Measurements from ENCODE around the gene PIGBOS1.
"Not testable (repeated sequence)": the region's sequence is repeated elsewhere in the genome, so short reads cannot be mapped to it uniquely, and the experiment has no call there.

The PIGBOS1 gene

DNA sequence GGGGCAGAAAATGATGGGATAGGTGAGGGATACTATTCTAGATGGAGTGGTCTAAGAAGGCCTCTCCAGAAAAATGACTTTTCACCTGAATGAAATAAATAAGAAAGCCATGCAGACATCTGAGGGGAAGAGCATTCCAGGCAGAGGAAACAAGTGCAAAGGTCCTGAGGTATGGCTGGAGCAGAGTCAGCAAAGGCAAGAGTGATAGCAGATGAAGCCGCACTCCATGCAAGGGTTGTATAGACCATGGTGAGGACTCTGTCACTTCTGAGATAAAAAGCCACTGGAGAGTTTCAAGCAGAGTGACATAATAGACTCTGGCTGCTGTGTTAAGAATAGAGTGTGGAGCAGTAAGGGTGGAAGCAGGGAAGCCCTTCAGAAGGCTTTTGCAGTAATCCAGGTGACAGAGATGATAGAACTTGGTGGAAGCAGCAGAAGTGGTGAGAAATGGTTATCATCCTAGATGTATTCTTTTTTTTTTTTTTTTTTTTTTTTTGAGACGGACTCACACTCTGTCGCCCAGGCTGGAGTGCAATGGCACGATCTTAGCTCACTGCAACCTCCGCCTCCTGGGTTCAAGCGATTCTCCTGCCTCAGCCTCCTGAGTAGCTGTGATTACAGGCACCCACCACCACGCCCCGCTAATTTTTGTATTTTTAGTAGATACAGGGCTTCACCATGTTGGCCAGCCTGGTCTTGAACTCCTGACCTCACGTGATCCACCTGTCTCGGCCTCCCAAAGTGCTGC, 32.3 kb downstream of the PIGBOS1 start:
- not testable (repeated sequence) for H3K9me3 Mint-ChIP-seq; H3K4me3 Mint-ChIP-seq; DNase-seq; H3K27me3 Mint-ChIP-seq; ATAC-seq (replicated peaks); H3K27ac Mint-ChIP-seq
- H3K4me1 Mint-ChIP-seq, result peaks cover 44 to 76% of the 10 kb centered on the region in 2 donors
- H3K36me3 Mint-ChIP-seq, result peaks cover 6 to 29% of the 10 kb centered on the region in 2 donors

- ATAC-seq (replicated peaks) (no peak), DNase-seq (no peak)
- Mint-ChIP-seq H3K9me3 (no peaks in the 10 kb centered on the region), H3K27ac (no peak overlapping the region), H3K27me3 (no peaks in the 10 kb centered on the region), H3K4me1 (peaks cover 53 to 91% of the 10 kb centered on the region in 2 donors), H3K4me3 (no peak overlapping the region), H3K36me3 (peaks cover 6 to 43% of the 10 kb centered on the region in 2 donors)
Measured at GRCh38 chr15:55284426-55284825, 34.5 kb downstream of the PIGBOS1 start.

DNA sequence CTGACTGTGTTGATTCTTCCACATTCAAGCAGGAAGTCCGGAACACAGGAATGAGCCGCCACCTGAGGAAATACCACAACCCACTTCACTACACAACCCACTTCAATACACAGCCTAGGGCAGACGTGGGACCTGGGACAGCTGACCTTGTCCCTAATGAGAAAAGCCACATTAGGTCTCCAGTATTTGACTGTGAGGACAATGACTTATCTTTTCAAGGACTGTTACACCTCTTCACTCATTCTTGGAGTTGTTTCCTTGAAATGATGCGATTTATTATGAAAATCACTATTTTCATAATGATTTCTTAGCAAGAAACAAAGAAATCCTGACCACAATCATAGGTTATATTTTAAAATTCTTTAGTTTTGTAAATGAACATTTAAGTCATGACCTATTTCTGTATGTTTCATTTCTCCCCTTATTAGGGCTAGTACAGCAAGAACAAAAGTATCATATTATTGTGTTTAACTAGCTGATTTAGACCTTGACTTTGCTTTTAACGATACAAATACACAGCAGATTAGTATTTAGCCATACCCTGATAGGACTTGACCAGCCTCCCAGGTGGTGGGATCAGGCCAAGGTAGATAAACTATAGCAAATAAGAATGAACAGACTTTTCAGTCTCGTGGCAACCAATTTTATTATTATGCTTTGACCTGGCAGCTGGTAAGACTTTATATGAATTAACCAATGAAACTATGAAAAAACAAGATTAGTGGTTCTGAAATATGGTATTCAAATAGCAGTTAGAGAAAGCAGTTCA, 35.4 kb downstream of the PIGBOS1 start:
- Mint-ChIP-seq H3K36me3 (peaks cover 6 to 43% of the 10 kb centered on the region in 2 donors), H3K9me3 (no peaks in the 10 kb centered on the region), H3K4me3 (no peak overlapping the region), H3K27me3 (no peaks in the 10 kb centered on the region), H3K27ac (no peak overlapping the region), H3K4me1 (peaks cover 59 to 93% of the 10 kb centered on the region in 2 donors)
- DNase-seq, result no peak
- no peak for ATAC-seq (replicated peaks)

- peaks cover 58 to 87% of the 10 kb centered on the region in 2 donors for H3K4me1 Mint-ChIP-seq
- no peak for ATAC-seq (replicated peaks)
- H3K27me3 Mint-ChIP-seq, result no peaks in the 10 kb centered on the region
- H3K36me3 Mint-ChIP-seq, result peaks cover 6 to 43% of the 10 kb centered on the region in 2 donors
- no peak for DNase-seq
- H3K9me3 Mint-ChIP-seq, result no peaks in the 10 kb centered on the region
- H3K4me3 Mint-ChIP-seq, result no peak overlapping the region
- peak overlapping the region; percentile 86 for H3K27ac Mint-ChIP-seq
Measured at GRCh38 chr15:55282284-55282833, 36.6 kb downstream of the PIGBOS1 start.

GRCh38 chr15:55281517-55282228, 37.2 kb downstream of the PIGBOS1 start:
- Mint-ChIP-seq H3K4me1 (peaks cover 61 to 90% of the 10 kb centered on the region in 2 donors), H3K27ac (peak overlapping the region; percentile 3), H3K27me3 (no peaks in the 10 kb centered on the region), H3K4me3 (no peak overlapping the region), H3K36me3 (peaks cover 6 to 39% of the 10 kb centered on the region in 2 donors), H3K9me3 (no peaks in the 10 kb centered on the region)
- no peak for DNase-seq
- ATAC-seq (replicated peaks), result no peak

DNA sequence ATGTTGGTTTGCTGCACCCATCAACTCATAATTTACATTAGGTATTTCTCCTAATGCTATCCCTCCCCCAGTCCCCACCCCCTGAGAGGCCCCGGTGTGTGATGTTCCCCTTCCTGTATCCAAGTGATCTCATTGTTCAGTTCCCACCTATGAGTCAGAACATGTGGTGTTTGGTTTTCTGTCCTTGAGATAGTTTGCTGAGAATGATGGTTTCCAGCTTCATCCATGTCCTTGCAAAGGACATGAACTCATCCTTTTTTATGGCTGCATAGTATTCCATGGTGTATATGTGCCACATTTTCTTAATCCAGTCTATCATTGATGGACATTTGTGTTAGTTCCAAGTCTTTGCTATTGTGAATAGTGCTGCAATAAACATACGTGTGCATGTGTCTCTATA, 38.3 kb downstream of the PIGBOS1 start:
- not testable (repeated sequence) for DNase-seq; H3K27me3 Mint-ChIP-seq; H3K9me3 Mint-ChIP-seq; ATAC-seq (replicated peaks); H3K4me3 Mint-ChIP-seq; H3K27ac Mint-ChIP-seq
- Mint-ChIP-seq H3K4me1 (peaks cover 54 to 86% of the 10 kb centered on the region in 2 donors), H3K36me3 (peaks cover 6 to 29% of the 10 kb centered on the region in 2 donors)

DNA sequence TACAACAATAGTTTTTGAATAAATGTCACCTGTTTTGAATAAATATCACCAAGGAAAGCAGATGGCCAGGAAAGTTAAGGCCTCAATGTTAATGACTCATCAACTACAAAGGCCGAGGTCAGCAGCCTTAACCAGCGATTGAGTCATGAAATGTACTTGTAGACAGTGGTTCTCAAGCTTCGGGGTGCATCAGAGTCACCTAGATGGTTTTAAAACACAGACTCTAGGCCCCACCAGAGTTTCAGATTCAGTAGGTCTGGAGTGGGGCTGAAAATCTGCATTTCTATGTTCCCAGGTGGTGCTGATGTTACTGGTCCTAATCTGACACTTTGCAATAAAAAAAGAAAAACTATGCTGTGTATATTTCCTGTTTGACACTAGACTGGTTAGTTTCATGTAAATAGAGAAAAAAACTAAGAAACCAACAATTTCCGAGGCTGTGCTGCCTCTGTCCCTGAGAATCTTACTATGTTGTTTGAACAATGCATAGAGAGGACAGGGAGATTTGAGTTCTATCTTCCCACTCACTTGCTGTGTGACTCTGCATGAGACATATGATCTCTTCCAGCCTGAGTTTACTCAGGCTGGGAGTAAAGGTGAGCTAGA, 39.1 kb downstream of the PIGBOS1 start:
- H3K9me3 Mint-ChIP-seq, result no peaks in the 10 kb centered on the region
- peak; percentile 20 for DNase-seq
- peaks cover 54 to 84% of the 10 kb centered on the region in 2 donors for H3K4me1 Mint-ChIP-seq
- ATAC-seq (replicated peaks), result peak; percentile 70 to 71
- H3K4me3 Mint-ChIP-seq, result peak overlapping the region in 1 of 2 donors; percentile 25
- no peaks in the 10 kb centered on the region for H3K27me3 Mint-ChIP-seq
- peaks cover 6 to 29% of the 10 kb centered on the region in 2 donors for H3K36me3 Mint-ChIP-seq
- H3K27ac Mint-ChIP-seq, result peak overlapping the region; percentile 79

DNA sequence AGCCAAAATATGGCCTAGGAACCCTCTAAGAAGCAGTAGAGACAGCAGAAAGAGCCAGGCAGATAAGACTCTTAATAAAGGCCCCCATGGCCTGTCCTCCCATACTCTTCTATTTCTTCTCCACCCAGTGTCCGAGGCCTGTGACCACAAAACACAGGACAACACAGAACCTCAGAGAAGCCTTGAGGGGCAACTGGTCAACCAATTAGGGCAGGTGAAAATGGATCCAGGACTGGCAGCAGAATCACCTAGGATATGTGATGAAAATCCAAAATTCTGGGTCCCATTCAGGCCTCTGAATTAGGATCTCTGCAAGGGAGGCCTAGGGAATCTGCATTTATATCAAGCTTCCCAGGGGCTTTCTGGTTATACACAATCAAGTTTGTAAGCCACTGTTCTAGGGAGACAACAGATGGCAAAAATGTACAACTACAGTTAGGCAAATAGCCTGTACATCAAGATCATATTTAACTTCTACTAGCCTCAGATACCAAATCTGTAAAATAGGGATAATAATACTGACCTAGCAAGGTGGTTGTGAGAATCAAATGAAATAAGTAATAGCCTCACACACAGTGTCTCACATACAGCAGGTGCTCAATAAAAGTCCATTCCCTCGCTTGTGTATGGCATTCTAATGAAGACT, 39.7 kb downstream of the PIGBOS1 start:
- Mint-ChIP-seq H3K4me3 (peak overlapping the region in 1 of 2 donors; percentile 25), H3K27me3 (no peaks in the 10 kb centered on the region), H3K9me3 (no peaks in the 10 kb centered on the region), H3K27ac (peak overlapping the region; percentile 79), H3K4me1 (peaks cover 51 to 79% of the 10 kb centered on the region in 2 donors), H3K36me3 (peaks cover 7 to 28% of the 10 kb centered on the region in 2 donors)
- ATAC-seq (replicated peaks) (no peak), DNase-seq (no peak)

DNA sequence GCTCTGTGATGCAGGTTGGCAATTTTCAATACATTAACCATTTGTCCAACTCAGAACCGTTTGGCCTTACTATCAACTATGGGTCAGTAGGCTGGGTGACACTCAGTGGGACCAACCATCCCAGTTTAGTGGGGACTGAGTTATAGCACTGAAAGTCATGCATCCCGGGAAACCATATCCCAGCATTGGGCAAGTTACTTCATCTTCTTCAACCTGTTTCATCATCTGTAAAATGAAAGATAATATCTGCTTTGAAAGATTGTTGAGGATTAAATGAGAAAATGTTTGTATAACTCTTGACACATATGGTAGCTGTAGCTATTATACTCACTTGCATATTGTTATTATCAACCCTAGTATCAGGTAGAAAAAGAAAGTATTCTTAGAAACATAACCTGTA, 41.2 kb downstream of the PIGBOS1 start:
- ATAC-seq (replicated peaks) (no peak), DNase-seq (no peak)
- H3K9me3 Mint-ChIP-seq, result no peaks in the 10 kb centered on the region
- H3K27ac Mint-ChIP-seq, result peak overlapping the region; percentile 91
- peaks cover 12 to 34% of the 10 kb centered on the region in 2 donors for H3K36me3 Mint-ChIP-seq
- H3K27me3 Mint-ChIP-seq, result no peaks in the 10 kb centered on the region
- H3K4me3 Mint-ChIP-seq, result no peak overlapping the region
- peaks cover 50 to 78% of the 10 kb centered on the region in 2 donors for H3K4me1 Mint-ChIP-seq

DNA sequence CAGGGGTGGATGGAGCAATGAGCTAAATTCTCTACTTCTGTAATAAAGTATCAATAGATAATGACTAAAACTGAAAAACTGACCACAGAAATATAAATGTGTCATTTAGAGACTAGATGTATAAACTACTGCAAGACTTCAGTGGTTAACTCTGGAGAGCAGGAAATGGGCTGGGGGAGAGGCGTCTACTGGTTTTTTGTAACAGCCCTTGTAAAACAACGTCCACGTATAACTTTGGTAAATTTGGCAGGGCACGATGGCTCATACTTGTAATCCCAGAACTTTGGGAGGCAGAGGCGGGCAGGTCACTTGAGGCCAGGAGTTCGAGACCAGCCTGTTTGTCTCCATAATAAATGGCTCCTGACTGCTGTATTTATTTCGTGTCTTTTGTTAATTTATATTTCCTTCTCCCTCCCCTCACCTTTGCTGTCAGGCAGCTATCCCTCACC, 41.8 kb downstream of the PIGBOS1 start:
- Mint-ChIP-seq H3K4me1 (peaks cover 46 to 75% of the 10 kb centered on the region in 2 donors), H3K27ac (peak overlapping the region; percentile 91), H3K9me3 (no peaks in the 10 kb centered on the region), H3K36me3 (peaks cover 11 to 36% of the 10 kb centered on the region in 2 donors), H3K27me3 (no peaks in the 10 kb centered on the region), H3K4me3 (peak overlapping the region; percentile 34 to 51)
- ATAC-seq (replicated peaks), result peak; percentile 88 to 91
- DNase-seq, result peak; percentile 45

DNA sequence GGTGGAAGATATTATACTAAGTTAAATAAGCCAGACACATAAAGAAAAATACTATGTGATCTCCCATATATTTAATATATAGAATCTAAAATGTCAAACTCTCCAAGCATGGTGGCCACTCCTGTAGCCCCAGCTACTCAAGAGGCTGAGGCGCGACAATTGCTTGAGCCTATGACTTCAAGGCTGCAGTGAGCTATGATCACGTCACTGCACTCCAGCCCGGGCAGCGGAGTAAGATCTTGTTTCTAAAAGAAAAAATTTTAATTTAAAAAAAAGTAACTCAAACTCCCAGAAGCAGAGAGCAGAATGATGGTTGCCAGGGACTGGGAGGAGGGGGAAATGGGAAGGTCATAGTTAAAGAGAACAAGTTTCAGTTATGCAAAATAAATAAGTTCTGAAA, 42.6 kb downstream of the PIGBOS1 start:
- H3K36me3 Mint-ChIP-seq, result peaks cover 11 to 32% of the 10 kb centered on the region in 2 donors

GRCh38 chr15:55270291-55270690, 48.6 kb downstream of the PIGBOS1 start:
- Mint-ChIP-seq H3K4me1 (peaks cover 26 to 66% of the 10 kb centered on the region in 2 donors), H3K27ac (no peak overlapping the region), H3K27me3 (no peaks in the 10 kb centered on the region), H3K4me3 (no peak overlapping the region), H3K36me3 (peaks cover 25 to 57% of the 10 kb centered on the region in 2 donors), H3K9me3 (no peaks in the 10 kb centered on the region)
- ATAC-seq (replicated peaks) (no peak), DNase-seq (no peak)

More for the DNA sequence above, 42.6 kb downstream of the PIGBOS1 start:
- DNase-seq (no peak), ATAC-seq (replicated peaks) (no peak)
- no peaks in the 10 kb centered on the region for H3K27me3 Mint-ChIP-seq
- H3K9me3 Mint-ChIP-seq, result no peaks in the 10 kb centered on the region
- H3K4me3 Mint-ChIP-seq, result no peak overlapping the region
- H3K4me1 Mint-ChIP-seq, result peaks cover 42 to 67% of the 10 kb centered on the region in 2 donors
- peak overlapping the region; percentile 20 for H3K27ac Mint-ChIP-seq

- ATAC-seq (replicated peaks), result no peak
- no peaks in the 10 kb centered on the region for H3K27me3 Mint-ChIP-seq
- peak overlapping the region; percentile 76 for H3K27ac Mint-ChIP-seq
- peaks cover 22 to 53% of the 10 kb centered on the region in 2 donors for H3K4me1 Mint-ChIP-seq
- no peaks in the 10 kb centered on the region for H3K9me3 Mint-ChIP-seq
- no peak overlapping the region for H3K4me3 Mint-ChIP-seq
- H3K36me3 Mint-ChIP-seq, result peaks cover 23 to 47% of the 10 kb centered on the region in 2 donors
- no peak for DNase-seq
Measured at GRCh38 chr15:55268176-55268695, 50.7 kb downstream of the PIGBOS1 start.
